ENCODE measurements around the gene SUFU.
"Not testable (repeated sequence)": the region's sequence is repeated elsewhere in the genome, so short reads cannot be mapped to it uniquely, and the experiment has no call there.

The SUFU gene

GRCh38 chr10:102654969-102655368 is 151.2 kb downstream of the SUFU start:
- DNase-seq, result no peak

DNA sequence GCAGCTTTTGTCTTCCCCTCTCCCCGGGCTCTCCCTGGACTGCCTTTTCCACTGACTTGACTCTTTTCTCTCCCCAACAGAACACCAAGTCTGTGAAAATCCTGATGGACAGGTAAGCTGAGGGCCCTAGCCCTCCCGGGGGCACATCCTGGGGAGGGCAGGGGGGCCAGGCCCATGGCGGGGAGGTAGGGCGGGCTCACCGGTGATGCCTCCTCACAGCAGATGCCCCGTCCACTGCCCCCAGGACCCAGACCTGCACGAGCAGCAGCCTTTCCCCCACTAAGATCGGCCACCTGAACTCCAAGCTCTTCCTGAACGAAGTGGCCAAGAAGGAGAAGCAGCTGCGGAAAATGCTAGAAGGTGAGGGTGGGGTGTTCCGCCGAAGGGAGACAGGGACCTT is 152.3 kb downstream of the SUFU start:
- no peak for DNase-seq

DNA sequence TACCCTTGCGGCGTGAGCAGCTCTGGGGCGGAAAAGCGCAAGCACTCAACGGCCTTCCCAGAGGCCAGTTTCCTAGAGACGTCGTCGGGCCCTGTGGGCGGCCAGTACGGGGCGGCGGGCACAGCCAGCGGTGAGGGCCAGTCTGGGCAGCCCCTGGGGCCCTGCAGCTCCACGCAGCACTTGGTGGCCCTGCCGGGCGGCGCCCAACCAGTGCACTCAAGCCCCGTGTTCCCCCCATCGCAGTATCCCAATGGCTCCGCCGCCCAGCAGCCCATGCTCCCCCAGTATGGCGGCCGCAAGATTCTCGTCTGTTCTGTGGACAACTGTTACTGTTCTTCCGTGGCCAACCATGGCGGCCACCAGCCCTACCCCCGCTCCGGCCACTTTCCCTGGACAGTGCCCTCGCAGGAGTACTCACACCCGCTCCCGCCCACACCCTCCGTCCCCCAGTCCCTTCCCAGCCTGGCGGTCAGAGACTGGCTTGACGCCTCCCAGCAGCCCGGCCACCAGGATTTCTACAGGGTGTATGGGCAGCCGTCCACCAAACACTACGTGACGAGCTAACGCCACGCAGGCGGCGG is 153.1 kb downstream of the SUFU start:
- no peak for DNase-seq

GRCh38 chr10:102657451-102657850 is 153.7 kb downstream of the SUFU start:
- DNase-seq, result no peak

GRCh38 chr10:102657984-102658724 is 154.4 kb downstream of the SUFU start:
- DNase-seq, result no peak

DNA sequence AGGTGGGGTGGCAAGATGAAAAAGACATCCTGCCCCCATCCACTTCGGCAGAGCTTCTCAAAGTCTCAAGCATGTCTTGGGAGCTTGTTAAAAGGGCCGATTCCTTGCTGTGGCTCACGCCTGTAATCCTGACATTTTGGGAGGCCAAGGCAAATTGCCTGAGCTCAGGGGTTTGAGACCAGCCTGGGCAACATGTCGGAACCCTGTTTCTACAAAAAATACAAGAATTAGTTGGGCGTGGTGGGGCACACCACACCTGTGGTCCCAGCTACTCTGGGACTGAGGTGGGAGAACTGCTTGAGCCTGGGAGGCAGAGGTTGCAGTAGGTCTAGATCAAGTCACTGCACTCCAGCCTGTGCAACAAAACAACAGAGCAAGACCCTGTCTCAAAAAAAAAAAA is 155.0 kb downstream of the SUFU start:
- DNase-seq, result no peak

DNA sequence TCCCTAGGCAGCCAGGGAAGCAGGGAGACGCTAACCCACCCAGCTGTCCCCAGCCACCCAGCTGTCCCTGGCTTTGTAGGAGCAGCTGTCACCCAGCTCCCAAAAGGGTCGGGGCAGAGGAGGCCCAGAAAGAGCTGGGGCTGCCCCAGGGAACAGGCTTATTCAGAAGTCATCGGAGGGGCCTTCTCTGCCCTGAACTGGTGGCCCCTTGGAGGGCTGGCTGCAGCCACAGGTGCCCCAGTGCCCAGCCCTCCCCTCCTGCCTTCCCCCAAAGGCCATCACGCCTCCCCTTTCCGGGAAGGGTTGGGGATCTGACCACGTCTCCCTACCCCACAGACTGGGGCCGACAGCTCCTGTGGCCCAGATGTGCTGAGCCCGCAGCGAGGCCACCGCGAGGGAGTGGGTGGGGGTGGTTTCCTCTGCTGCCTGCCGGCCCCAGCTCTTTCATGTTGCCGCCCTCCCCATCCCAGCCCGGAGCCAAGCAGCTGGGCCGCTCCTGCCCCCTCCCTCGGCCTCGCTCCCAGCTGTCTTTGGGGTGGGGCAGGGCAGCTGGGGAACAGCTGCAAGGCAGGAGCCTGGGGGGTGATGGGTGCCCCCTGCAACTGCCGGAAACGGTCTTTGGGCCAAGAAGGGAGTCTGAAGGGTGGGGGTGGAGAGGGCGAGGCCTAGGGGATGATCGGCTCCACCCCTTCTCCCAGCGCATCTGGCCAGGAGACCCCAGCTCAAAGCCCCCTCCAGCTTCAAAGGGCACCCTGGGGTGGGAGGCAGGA is 157.3 kb downstream of the SUFU start:
- peak; percentile 62 for DNase-seq

GRCh38 chr10:102661658-102662028 is 157.9 kb downstream of the SUFU start:
- DNase-seq, result no peak

DNA sequence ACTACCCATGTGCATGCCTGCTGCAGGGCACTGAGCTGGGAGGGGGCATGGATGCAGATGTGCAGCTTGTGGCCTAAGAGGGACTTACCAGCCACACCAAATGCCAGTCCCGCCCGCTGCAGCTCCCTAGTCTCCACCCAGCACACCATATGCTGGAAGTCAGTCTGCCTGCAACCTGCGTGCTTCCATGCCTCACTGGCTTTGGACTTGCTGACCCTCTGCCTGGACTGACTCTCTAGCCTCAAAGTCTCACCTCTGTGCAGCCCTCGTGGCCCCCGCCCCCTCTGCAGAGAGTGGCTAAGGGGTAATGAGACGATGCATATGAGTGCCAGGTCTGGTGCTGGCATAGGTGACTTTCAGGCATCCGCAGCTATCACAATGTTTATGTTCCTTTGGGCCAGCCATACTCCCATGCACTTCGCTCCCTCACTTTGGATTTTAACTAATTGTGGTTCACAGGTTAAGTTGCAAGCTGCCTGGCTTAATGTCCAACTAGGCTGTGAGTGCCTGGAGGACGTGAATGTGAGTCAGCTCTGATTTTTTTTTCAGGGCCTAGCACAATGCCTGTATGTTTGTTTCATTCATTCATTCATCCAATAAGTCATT is 162.2 kb downstream of the SUFU start:
- no peak for DNase-seq

- not testable (repeated sequence) for DNase-seq
Observed at GRCh38 chr10:102667411-102667810, 163.6 kb downstream of the SUFU start.

DNA sequence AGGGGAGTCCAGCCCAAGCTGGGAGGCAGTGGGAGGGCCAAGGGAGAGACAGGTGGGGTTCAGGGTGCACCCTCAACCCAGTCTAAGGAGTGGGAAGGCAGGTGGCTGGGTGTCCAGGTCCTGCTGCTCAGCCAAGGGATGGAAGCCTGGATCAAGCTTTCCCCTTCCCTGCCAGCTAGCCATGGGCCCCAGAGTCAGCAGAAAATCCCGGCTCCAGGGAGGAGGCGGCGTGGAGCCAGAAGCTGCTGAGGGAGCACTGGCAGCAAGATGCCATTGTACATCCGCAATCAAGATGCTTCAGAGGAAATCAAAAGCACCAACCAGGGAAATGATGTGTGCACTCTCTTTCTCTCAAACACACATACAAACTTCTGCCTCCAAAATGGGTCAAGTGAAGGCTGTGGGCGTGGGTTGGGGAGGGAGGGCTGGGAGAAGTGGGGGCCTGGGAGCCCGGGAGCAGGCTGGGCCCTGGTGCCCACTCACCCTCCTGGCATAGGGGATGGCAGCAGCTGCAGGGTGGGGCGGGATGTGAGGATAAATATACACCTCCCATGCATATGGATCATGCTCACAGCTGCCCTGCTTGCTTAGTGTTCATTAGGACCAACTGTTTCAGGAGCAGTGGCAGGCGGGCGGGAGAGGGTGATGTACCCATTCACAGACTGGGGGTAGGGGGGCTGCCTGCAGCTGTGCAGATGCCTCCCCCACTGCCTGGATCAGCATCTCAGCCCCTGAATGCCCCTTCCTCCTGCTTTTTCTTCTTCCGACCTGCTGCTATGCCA is 164.7 kb downstream of the SUFU start:
- DNase-seq, result no peak

- peak; percentile 50 for DNase-seq
Observed at GRCh38 chr10:102669206-102670064, 165.7 kb downstream of the SUFU start.

DNA sequence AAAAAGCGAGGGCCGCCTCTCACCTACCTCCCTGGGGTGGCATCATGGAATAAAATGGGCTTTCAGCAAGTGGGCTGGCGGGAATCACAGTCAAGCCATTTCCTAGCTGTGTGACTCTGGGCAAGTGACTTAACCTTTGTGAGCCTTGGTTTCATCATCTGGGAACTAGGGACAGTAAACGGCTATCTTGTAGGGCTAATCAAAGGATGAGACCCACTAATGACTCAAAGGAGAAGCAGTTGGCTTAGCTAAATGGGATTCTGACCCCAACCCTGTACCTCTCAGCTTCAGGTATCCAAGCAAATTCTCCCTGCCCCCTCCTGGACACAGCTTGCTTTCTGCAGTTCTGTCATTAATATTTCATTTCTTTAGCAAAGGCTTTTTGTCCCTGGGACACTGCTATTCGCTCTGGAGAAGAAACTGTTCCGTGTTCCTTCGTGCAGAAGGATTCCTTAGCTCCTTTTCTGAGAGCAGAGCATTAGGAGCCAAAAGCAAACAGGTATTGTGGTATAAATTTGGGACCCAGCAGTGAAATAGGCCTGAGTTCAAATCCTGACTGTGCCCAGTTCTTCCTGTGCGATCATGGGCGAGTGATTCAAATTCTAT is 166.4 kb downstream of the SUFU start:
- DNase-seq, result no peak

- no peak for DNase-seq
Observed at GRCh38 chr10:102670871-102671434, 167.2 kb downstream of the SUFU start.

GRCh38 chr10:102673236-102673818 is 169.6 kb downstream of the SUFU start:
- no peak for DNase-seq

GRCh38 chr10:102673819-102674511 is 170.2 kb downstream of the SUFU start:
- peak; percentile 69 for DNase-seq

DNA sequence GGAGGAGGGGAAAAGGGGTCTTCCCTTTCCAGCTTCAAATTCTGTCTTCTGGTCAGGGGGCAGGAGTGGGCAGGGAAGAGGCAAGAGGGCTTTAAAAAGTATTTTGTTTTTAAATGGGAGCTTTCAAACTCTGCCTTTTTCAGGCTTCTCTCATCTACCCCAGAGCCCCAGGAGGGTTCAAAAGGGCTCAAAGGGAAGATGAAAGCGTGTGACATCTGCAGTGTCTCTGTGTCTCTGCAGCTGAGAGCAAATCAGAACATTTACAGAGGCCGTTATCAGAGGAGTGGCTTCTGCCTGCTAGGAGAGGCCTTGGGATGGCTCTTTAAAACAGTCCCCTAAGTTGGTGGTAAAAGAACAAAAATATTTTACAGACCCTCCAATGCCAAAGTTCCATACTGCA is 170.8 kb downstream of the SUFU start:
- no peak for DNase-seq

DNA sequence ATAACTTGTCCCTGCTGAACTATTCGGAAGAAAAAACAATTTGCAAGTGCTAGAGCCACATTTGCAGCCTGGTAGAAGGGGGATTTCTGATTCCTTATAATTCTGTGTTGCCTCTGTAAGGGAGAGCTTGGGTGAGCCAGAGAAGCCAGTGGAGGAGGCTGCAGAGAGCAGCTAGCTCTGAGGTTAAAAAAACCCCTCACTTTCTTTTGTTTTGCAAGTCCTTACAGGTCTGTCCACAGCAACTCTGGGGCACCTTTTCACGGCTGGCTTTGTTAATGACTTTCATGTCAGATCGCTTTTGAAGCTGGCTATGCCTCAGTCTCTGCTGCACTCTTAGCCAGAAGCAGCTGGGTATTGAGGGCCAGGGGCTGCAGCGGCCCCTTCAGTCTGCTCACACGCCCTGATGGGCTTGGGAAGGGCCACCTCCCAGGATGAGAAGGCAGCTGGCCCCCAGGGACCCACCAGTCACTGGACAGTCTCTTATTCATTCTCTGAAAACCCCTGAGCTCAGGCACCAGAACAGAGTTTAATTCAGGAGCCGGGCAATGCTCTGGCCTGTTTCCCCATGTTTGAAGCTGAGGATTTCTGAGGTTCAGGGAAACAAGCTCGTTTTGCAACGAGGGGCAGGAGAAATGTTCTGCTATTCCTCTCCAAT is 171.4 kb downstream of the SUFU start:
- DNase-seq, result no peak
